Fibroblast of lung (primary cell): ENCODE data around the gene SDHC.
"Not testable (repeated sequence)": the region's sequence is repeated elsewhere in the genome, so short reads cannot be mapped to it uniquely, and the experiment has no call there.

Experiments
- EZH2 ChIP-seq: IDR thresholded peaks from 2 replicates; pipeline ENCODE4 v1.5.1; 2012; ENCODE audit warnings: low read length, control low read depth, mild to moderate bottlenecking; ENCODE audit errors: missing control alignments
- TF ChIP-seq, protein P1 (sequence below), 2 donors: IDR thresholded peaks in 1 of 2; conservative IDR thresholded peaks in 1 of 2; 1 replicate in 1 of 2; 2 replicates in 1 of 2; pipeline ENCODE4 v1.5.1; 2011 to 2012; ENCODE audit warnings: low read length in 2 of 2, control low read depth in 1 of 2, inconsistent platforms in 1 of 2, low read depth in 1 of 2, mild to moderate bottlenecking in 1 of 2

DNA sequence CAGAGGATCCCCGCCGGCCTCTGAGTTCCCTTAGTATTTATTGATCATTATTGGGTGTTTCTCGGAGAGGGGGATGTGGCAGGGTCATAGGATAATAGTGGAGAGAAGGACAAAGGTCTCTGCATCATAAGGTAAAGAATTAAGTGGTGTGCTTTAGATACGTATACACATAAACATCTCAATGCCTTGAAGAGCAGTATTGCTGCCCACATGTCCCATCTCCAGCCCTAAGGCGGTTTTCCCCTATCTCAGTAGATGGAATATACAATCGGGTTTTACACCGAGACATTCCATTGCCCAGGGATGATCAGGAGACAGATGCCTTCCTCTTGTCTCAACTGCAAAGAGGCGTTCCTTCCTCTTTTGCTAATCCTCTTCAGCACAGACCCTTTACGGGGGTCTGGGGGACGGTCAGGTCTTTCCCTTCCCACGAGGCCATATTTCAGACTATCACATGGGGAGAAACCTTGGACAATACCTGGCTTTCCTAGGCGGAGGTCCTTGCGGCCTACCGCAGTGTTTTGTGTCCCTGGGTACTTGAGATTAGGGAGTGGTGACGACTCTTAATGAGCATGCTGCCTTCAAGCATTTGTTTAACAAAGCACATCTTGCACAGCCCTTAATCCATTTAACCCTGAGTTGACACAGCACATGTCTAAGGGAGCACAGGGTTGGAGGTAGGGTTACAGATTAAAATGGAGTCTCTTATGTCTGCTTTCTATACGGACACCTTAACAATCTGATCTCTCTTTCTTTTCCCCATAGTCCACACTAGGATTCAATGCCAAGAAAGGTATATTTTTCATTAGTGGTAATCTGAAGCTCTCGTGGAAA is 1.9 kb downstream of the SDHC start:
- TF ChIP-seq, protein P1, sequence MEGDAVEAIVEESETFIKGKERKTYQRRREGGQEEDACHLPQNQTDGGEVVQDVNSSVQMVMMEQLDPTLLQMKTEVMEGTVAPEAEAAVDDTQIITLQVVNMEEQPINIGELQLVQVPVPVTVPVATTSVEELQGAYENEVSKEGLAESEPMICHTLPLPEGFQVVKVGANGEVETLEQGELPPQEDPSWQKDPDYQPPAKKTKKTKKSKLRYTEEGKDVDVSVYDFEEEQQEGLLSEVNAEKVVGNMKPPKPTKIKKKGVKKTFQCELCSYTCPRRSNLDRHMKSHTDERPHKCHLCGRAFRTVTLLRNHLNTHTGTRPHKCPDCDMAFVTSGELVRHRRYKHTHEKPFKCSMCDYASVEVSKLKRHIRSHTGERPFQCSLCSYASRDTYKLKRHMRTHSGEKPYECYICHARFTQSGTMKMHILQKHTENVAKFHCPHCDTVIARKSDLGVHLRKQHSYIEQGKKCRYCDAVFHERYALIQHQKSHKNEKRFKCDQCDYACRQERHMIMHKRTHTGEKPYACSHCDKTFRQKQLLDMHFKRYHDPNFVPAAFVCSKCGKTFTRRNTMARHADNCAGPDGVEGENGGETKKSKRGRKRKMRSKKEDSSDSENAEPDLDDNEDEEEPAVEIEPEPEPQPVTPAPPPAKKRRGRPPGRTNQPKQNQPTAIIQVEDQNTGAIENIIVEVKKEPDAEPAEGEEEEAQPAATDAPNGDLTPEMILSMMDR (conservative IDR thresholded peaks at IDR 0.05 in 1 of 2, IDR thresholded peaks at IDR 0.05 in 1 of 2; ENCODE audit: low read depth in 1 of 2, low read length in 2 of 2): not testable (repeated sequence)
- not testable (repeated sequence) for TF ChIP-seq EZH2
